ENCODE measurements around the gene ERICH6B.

- no peak for TF ChIP-seq CHD2 (IDR thresholded peaks at IDR 0.05; ENCODE audit: low read length, partially characterized antibody)
- no peak for TF ChIP-seq CTCF (IDR thresholded peaks at IDR 0.05)
- TF ChIP-seq POLR2AphosphoS5 (IDR thresholded peaks at IDR 0.05; ENCODE audit: low read depth, low read length) = no peak
- TF ChIP-seq, protein P1, sequence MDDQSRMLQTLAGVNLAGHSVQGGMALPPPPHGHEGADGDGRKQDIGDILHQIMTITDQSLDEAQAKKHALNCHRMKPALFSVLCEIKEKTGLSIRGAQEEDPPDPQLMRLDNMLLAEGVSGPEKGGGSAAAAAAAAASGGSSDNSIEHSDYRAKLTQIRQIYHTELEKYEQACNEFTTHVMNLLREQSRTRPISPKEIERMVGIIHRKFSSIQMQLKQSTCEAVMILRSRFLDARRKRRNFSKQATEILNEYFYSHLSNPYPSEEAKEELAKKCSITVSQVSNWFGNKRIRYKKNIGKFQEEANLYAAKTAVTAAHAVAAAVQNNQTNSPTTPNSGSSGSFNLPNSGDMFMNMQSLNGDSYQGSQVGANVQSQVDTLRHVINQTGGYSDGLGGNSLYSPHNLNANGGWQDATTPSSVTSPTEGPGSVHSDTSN (IDR thresholded peaks at IDR 0.05) = no peak
- TF ChIP-seq, protein P2, sequence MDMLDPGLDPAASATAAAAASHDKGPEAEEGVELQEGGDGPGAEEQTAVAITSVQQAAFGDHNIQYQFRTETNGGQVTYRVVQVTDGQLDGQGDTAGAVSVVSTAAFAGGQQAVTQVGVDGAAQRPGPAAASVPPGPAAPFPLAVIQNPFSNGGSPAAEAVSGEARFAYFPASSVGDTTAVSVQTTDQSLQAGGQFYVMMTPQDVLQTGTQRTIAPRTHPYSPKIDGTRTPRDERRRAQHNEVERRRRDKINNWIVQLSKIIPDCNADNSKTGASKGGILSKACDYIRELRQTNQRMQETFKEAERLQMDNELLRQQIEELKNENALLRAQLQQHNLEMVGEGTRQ (IDR thresholded peaks at IDR 0.05; ENCODE audit: borderline replicate concordance, low read depth, low read length) = no peak
- no peak for TF ChIP-seq MEF2A (IDR thresholded peaks at IDR 0.05; ENCODE audit: borderline replicate concordance, low read depth)
- no peak for TF ChIP-seq EZH2phosphoT487 (IDR thresholded peaks at IDR 0.05; ENCODE audit: borderline replicate concordance, low read depth)
- no peak for TF ChIP-seq SMC3 (IDR thresholded peaks at IDR 0.05; ENCODE audit: low read depth, low read length)
- TF ChIP-seq MAX (IDR thresholded peaks at IDR 0.05; ENCODE audit: low read depth) = no peak
- TF ChIP-seq JUND (IDR thresholded peaks at IDR 0.05) = no peak
- TF ChIP-seq RFX5 (IDR thresholded peaks at IDR 0.05; ENCODE audit: low read length) = no peak
Observed at GRCh38 chr13:45592758-45593157, 22.8 kb downstream of the ERICH6B start.

All from SK-N-SH (cell line).